Ishikawa (cell line): ENCODE measurements around the gene XRCC4.
A peak's percentile ranks its signal among the peaks of the same experiment; 100 is the strongest.

Experiments
- CEBPB ChIP-seq: IDR thresholded peaks from 2 replicates; pipeline ENCODE4 v1.6.1; 2012
- CREB1 ChIP-seq: IDR thresholded peaks from 2 replicates; pipeline ENCODE4 v1.6.1; 2012; ENCODE audit warnings: low read depth
- EGR1 ChIP-seq: IDR thresholded peaks from 2 replicates; pipeline ENCODE4 v1.6.1; 2012
- EP300 ChIP-seq: IDR thresholded peaks from 2 replicates; pipeline ENCODE4 v1.6.1; 2012; ENCODE audit warnings: borderline replicate concordance
- FOXM1 ChIP-seq: IDR thresholded peaks from 2 replicates; pipeline ENCODE4 v1.6.1; 2012; ENCODE audit warnings: low read depth, borderline replicate concordance
- NFIC ChIP-seq: IDR thresholded peaks from 2 replicates; pipeline ENCODE4 v1.6.1; 2012
- RAD21 ChIP-seq: IDR thresholded peaks from 2 replicates; pipeline ENCODE4 v1.6.1; 2012; ENCODE audit warnings: low read depth
- REST ChIP-seq: IDR thresholded peaks from 2 replicates; pipeline ENCODE4 v1.6.1; 2012; ENCODE audit warnings: low read depth, mild to moderate bottlenecking
- TAF1 ChIP-seq: IDR thresholded peaks from 2 replicates; pipeline ENCODE4 v1.6.1; 2012; ENCODE audit warnings: low read depth, mild to moderate bottlenecking
- TCF12 ChIP-seq: IDR thresholded peaks from 2 replicates; pipeline ENCODE4 v1.6.1; 2012; ENCODE audit warnings: low read depth
- TEAD4 ChIP-seq: IDR thresholded peaks from 2 replicates; pipeline ENCODE4 v1.6.1; 2012
- USF1 ChIP-seq: IDR thresholded peaks from 2 replicates; pipeline ENCODE4 v1.6.1; 2012
- YY1 ChIP-seq: IDR thresholded peaks from 2 replicates; pipeline ENCODE4 v1.6.1; 2012; ENCODE audit warnings: low read depth
- ZBTB7A ChIP-seq: IDR thresholded peaks from 2 replicates; pipeline ENCODE4 v1.6.1; 2012; ENCODE audit warnings: low read depth
- TF ChIP-seq, protein P1 (sequence below): IDR thresholded peaks from 2 replicates; pipeline ENCODE4 v1.6.1; 2012

Gene XRCC4

DNA sequence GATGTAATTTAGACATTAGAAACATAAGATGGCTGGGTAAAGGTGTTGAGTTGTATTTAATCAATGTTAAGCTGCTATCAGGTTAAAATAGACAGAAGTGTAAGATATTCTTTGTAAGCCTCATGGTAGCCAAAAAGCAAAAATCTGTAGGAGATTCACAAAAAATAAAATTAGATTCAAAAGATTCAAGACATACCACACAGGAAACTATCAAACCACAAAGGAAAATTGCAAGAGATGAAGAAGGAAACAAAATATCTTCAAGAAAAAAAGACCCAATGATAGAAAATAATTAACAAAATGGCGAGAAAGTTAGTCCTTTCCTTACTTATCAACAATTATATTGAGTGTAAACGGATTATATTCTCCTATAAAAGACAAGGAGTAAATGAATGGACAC lies 15.3 kb downstream of the XRCC4 start:
- no peak for TF ChIP-seq EP300
- TF ChIP-seq CREB1, result no peak
- no peak for TF ChIP-seq CEBPB
- TF ChIP-seq RAD21, result no peak
- no peak for TF ChIP-seq TEAD4
- no peak for TF ChIP-seq TAF1
- no peak for TF ChIP-seq USF1
- TF ChIP-seq FOXM1, result no peak

- TF ChIP-seq, protein P1, sequence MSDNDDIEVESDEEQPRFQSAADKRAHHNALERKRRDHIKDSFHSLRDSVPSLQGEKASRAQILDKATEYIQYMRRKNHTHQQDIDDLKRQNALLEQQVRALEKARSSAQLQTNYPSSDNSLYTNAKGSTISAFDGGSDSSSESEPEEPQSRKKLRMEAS, result no peak
- TF ChIP-seq CEBPB (no peak), RAD21 (no peak), EP300 (no peak), EGR1 (no peak), USF1 (no peak), ZBTB7A (no peak), REST (no peak), TAF1 (no peak), YY1 (no peak), TCF12 (no peak), FOXM1 (no peak), NFIC (no peak), CREB1 (no peak), TEAD4 (no peak)
These were observed 16.3 kb downstream of the XRCC4 start for GRCh38 chr5:83093692-83094091.

GRCh38 chr5:83095163-83095956 lies 18.0 kb downstream of the XRCC4 start:
- TF ChIP-seq NFIC, result no peak
- no peak for TF ChIP-seq YY1
- TF ChIP-seq FOXM1, result no peak
- TF ChIP-seq REST, result peak; percentile 51; the same call in 1 of the 2 replicates
- TF ChIP-seq EGR1, result no peak
- TF ChIP-seq EP300, result no peak
- no peak for TF ChIP-seq CEBPB

DNA sequence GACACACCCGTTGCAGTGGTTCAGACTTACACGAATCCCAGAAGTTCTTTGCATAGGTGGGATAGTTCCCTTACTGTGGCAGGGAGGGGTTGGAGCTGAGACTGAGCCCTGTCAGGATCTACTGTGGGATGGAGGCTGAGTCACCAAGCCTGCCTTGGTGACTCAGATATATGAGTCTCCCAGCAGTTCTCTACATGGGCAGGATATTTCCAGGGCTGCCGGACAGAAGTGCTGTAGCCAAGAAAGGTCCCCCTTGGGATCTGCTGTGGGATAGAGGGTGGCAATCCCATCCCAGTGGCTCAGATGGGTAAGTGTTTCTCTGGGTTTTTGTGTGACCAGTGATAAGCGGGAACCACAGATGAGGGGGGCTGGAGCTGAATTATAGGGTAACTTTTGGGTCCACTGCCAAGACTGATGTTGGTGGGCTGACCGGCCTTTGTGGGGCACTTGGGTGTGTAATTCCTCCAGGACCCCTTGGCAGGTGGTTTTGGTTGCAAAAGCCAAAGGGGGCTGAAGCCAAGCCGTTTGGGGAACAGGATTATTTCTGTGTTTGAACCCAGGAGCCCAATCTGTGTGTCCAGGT lies 18.7 kb downstream of the XRCC4 start:
- TF ChIP-seq TEAD4 (no peak), RAD21 (no peak), USF1 (no peak), EGR1 (no peak), FOXM1 (no peak), TAF1 (no peak), ZBTB7A (no peak), NFIC (no peak), CEBPB (no peak)

DNA sequence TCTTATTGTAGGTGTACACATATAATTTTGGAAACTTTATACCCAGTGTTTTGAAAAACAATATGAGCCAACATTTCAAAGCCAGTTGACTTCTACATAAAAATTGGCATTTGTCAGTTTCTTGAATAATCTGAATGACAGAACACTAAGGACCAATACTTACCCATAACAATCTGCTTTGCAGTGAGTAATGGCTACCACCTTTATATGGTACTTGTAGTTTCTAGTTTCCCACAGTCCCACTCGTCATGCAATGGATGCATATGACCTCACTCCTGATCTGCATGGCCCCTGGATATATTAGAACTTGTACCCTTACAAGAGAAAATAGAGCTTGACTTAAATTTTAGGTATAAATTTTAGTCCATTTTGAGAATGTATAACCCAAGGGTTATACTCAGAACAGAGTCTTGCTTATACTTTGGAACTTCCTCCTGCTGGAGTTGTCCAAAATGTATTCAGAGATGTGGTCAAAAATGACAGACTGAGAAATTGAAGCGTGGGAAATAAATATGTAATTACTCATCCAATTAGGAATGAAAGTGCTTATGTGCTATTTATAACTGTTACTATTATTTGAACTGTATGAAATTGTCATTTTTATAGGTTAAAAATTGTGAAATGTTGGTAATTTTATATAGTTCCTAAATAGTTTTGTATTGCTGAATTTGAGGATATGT lies 19.5 kb downstream of the XRCC4 start:
- TF ChIP-seq TEAD4 (no peak), REST (no peak), CREB1 (no peak), ZBTB7A (no peak), YY1 (no peak), USF1 (no peak), TCF12 (no peak), RAD21 (no peak), NFIC (no peak), CEBPB (no peak), TAF1 (no peak)
- TF ChIP-seq, protein P1, result no peak
